T-helper 1 cell treated with Interleukin-12 subunit alpha and Interleukin-12 subunit beta and Interleukin-4 antibody, amounts not matched to agents 30 μg/mL and 1 μg/mL, for 36 hours (primary cell): ENCODE results near the gene RNF150.

Source experiments
- H3K27ac Mint-ChIP-seq: one replicate; pipeline ENCODE4 v1.8.0; 2021; ENCODE audit warnings: mild to moderate bottlenecking, mixed read lengths
- H3K27me3 Mint-ChIP-seq: one replicate; pipeline ENCODE4 v1.8.0; 2021; ENCODE audit warnings: low read depth, mixed read lengths
- H3K36me3 Mint-ChIP-seq: one replicate; pipeline ENCODE4 v1.8.0; 2021; ENCODE audit warnings: low read depth, mixed read lengths
- H3K4me1 Mint-ChIP-seq: one replicate; pipeline ENCODE4 v1.8.0; 2021; ENCODE audit warnings: low read depth, mixed read lengths
- H3K4me3 Mint-ChIP-seq: one replicate; pipeline ENCODE4 v1.8.0; 2021; ENCODE audit warnings: mild to moderate bottlenecking, moderate library complexity, mixed read lengths
- H3K9me3 Mint-ChIP-seq: one replicate; pipeline ENCODE4 v1.8.0; 2021; ENCODE audit warnings: mixed read lengths

The RNF150 gene

GRCh38 chr4:141119071-141119470 lies 14.2 kb downstream of the RNF150 start:
- Mint-ChIP-seq H3K27ac (no peak overlapping the region), H3K4me3 (no peak overlapping the region), H3K4me1 (no peaks in the 10 kb centered on the region), H3K36me3 (no peaks in the 10 kb centered on the region), H3K9me3 (peaks cover 11% of the 10 kb centered on the region), H3K27me3 (no peaks in the 10 kb centered on the region)

- no peak overlapping the region for H3K27ac Mint-ChIP-seq
- H3K36me3 Mint-ChIP-seq: no peaks in the 10 kb centered on the region
- H3K27me3 Mint-ChIP-seq: no peaks in the 10 kb centered on the region
- no peaks in the 10 kb centered on the region for H3K4me1 Mint-ChIP-seq
- peaks cover 16% of the 10 kb centered on the region for H3K9me3 Mint-ChIP-seq
- no peak overlapping the region for H3K4me3 Mint-ChIP-seq
These were observed 14.9 kb downstream of the RNF150 start for GRCh38 chr4:141118381-141118780.

GRCh38 chr4:141117935-141118334 lies 15.3 kb downstream of the RNF150 start:
- Mint-ChIP-seq H3K36me3 (no peaks in the 10 kb centered on the region), H3K27ac (no peak overlapping the region), H3K4me1 (no peaks in the 10 kb centered on the region), H3K9me3 (peaks cover 16% of the 10 kb centered on the region), H3K27me3 (no peaks in the 10 kb centered on the region), H3K4me3 (no peak overlapping the region)

- Mint-ChIP-seq H3K4me3 (no peak overlapping the region), H3K4me1 (no peaks in the 10 kb centered on the region), H3K36me3 (no peaks in the 10 kb centered on the region), H3K27me3 (no peaks in the 10 kb centered on the region), H3K27ac (no peak overlapping the region), H3K9me3 (peaks cover 14% of the 10 kb centered on the region)
These were observed 23.3 kb downstream of the RNF150 start for GRCh38 chr4:141109983-141110382.

- Mint-ChIP-seq H3K4me3 (no peak overlapping the region), H3K27me3 (no peaks in the 10 kb centered on the region), H3K4me1 (no peaks in the 10 kb centered on the region), H3K27ac (no peak overlapping the region), H3K9me3 (no peaks in the 10 kb centered on the region), H3K36me3 (no peaks in the 10 kb centered on the region)
These were observed 25.3 kb downstream of the RNF150 start for GRCh38 chr4:141107927-141108326.

DNA sequence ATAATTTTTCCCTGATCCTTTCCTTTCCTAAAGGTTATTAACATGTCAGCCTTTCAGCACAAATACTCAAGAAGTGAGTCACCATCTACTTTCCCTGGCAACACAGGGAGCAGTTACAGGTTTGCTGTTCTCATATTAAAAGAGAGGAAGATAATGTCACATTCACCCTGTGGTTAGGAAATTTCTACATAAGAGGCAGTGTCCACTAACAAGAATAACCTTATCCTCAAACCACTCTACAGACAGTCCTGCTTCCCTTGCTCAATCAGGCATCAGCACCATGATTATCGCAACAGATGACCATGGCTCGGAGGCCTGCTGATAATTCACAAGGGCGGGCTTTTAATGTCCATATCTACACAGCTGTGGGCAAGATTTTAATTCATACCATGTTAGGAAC lies 30.9 kb downstream of the RNF150 start:
- Mint-ChIP-seq H3K27me3 (no peaks in the 10 kb centered on the region), H3K36me3 (no peaks in the 10 kb centered on the region), H3K4me3 (no peak overlapping the region), H3K4me1 (no peaks in the 10 kb centered on the region), H3K27ac (no peak overlapping the region), H3K9me3 (no peaks in the 10 kb centered on the region)

DNA sequence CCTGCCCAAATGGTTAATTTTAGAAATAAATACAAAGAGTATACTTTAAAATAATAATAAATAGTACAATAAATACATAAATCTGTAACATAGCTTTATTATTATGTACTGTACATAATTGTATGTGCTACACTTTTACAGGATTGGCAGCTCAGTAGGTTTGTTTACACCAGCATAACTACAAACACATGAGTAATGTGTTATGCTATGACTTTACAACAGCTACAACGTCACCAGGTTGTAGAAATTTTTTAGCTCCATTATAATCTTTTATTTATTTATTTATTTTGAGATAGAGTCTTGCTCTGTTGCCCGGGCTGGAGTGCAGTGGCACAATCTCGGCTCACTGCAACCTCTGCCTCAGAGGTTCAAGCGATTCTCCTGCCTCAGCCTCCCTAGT lies 31.8 kb downstream of the RNF150 start:
- H3K9me3 Mint-ChIP-seq: no peaks in the 10 kb centered on the region
- no peaks in the 10 kb centered on the region for H3K27me3 Mint-ChIP-seq
- H3K4me1 Mint-ChIP-seq: no peaks in the 10 kb centered on the region
- no peak overlapping the region for H3K4me3 Mint-ChIP-seq
- no peaks in the 10 kb centered on the region for H3K36me3 Mint-ChIP-seq
- H3K27ac Mint-ChIP-seq: no peak overlapping the region

GRCh38 chr4:141099326-141099725 lies 33.9 kb downstream of the RNF150 start:
- H3K9me3 Mint-ChIP-seq: no peaks in the 10 kb centered on the region
- no peaks in the 10 kb centered on the region for H3K36me3 Mint-ChIP-seq
- no peaks in the 10 kb centered on the region for H3K4me1 Mint-ChIP-seq
- no peaks in the 10 kb centered on the region for H3K27me3 Mint-ChIP-seq
- H3K27ac Mint-ChIP-seq: no peak overlapping the region
- no peak overlapping the region for H3K4me3 Mint-ChIP-seq

GRCh38 chr4:141098163-141098562 lies 35.1 kb downstream of the RNF150 start:
- H3K36me3 Mint-ChIP-seq: no peaks in the 10 kb centered on the region
- no peak overlapping the region for H3K4me3 Mint-ChIP-seq
- H3K27ac Mint-ChIP-seq: no peak overlapping the region
- H3K9me3 Mint-ChIP-seq: peaks cover 5% of the 10 kb centered on the region
- H3K4me1 Mint-ChIP-seq: no peaks in the 10 kb centered on the region
- no peaks in the 10 kb centered on the region for H3K27me3 Mint-ChIP-seq

- Mint-ChIP-seq H3K27me3 (no peaks in the 10 kb centered on the region), H3K9me3 (peaks cover 5% of the 10 kb centered on the region), H3K27ac (no peak overlapping the region), H3K36me3 (no peaks in the 10 kb centered on the region), H3K4me1 (no peaks in the 10 kb centered on the region), H3K4me3 (no peak overlapping the region)
These were observed 42.8 kb downstream of the RNF150 start for GRCh38 chr4:141090473-141090872.

DNA sequence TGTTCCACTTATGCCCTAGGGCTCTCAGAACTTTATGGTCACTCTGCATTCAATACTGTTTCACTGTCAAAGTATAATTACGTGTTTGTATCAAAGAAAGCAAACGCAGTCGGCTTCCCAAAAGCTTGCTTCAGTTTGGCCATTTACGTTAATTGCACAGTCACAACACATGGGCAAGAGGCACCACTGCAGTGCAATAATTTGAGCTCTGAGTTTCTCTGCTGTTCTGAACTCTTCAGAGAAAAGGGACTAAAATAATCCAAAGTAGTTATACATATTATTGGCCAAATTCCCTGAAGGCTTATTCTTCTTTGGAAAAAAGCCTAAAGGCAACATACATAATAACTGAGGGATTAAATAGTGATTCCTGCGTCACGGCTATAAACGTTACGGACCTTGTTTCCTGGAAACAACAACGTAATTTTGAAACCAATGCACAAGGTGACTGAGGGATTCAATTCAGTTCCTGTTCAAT lies 51.3 kb downstream of the RNF150 start:
- Mint-ChIP-seq H3K27ac (no peak overlapping the region), H3K4me1 (no peaks in the 10 kb centered on the region), H3K36me3 (no peaks in the 10 kb centered on the region), H3K4me3 (no peak overlapping the region), H3K9me3 (no peaks in the 10 kb centered on the region), H3K27me3 (no peaks in the 10 kb centered on the region)

- Mint-ChIP-seq H3K4me3 (no peak overlapping the region), H3K27ac (no peak overlapping the region), H3K9me3 (no peaks in the 10 kb centered on the region), H3K27me3 (no peaks in the 10 kb centered on the region), H3K4me1 (no peaks in the 10 kb centered on the region), H3K36me3 (no peaks in the 10 kb centered on the region)
These were observed 52.6 kb downstream of the RNF150 start for GRCh38 chr4:141080668-141081067.

DNA sequence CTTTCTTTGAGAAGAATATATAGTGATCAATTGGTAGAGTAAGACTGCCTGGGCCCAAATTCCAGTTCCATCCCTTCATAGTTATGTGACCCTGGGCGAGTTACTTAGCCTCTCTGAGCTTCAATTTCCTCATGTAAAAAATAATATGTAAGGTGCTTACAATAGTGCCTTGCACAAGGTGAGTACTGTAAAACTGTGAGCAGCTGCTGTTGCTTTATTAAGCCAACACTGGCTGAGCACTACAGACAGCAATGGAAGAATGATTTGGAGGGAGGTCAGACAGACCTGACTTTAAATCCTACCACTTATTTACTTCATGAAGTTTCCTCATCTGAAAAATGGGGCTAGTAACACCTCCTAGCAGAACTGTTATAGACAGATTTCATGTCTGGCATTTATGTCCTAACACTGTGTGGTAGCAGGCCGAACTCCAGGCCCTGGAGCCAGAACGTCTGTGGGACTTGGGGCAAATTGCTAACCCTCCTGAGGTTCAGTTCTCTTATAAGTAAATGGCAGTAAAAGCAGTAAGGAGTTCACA lies 53.8 kb downstream of the RNF150 start:
- H3K27me3 Mint-ChIP-seq: no peaks in the 10 kb centered on the region
- no peaks in the 10 kb centered on the region for H3K4me1 Mint-ChIP-seq
- no peaks in the 10 kb centered on the region for H3K36me3 Mint-ChIP-seq
- H3K27ac Mint-ChIP-seq: no peak overlapping the region
- H3K4me3 Mint-ChIP-seq: no peak overlapping the region
- no peaks in the 10 kb centered on the region for H3K9me3 Mint-ChIP-seq

GRCh38 chr4:141078871-141079270 lies 54.4 kb downstream of the RNF150 start:
- Mint-ChIP-seq H3K4me3 (no peak overlapping the region), H3K27ac (no peak overlapping the region), H3K4me1 (no peaks in the 10 kb centered on the region), H3K36me3 (no peaks in the 10 kb centered on the region), H3K27me3 (no peaks in the 10 kb centered on the region), H3K9me3 (no peaks in the 10 kb centered on the region)

GRCh38 chr4:141077611-141078225 lies 55.6 kb downstream of the RNF150 start:
- no peak overlapping the region for H3K27ac Mint-ChIP-seq
- no peaks in the 10 kb centered on the region for H3K27me3 Mint-ChIP-seq
- H3K9me3 Mint-ChIP-seq: no peaks in the 10 kb centered on the region
- H3K4me1 Mint-ChIP-seq: no peaks in the 10 kb centered on the region
- H3K36me3 Mint-ChIP-seq: no peaks in the 10 kb centered on the region
- no peak overlapping the region for H3K4me3 Mint-ChIP-seq

GRCh38 chr4:141075553-141075952 lies 57.7 kb downstream of the RNF150 start:
- Mint-ChIP-seq H3K9me3 (no peaks in the 10 kb centered on the region), H3K4me3 (no peak overlapping the region), H3K4me1 (no peaks in the 10 kb centered on the region), H3K27ac (no peak overlapping the region), H3K27me3 (no peaks in the 10 kb centered on the region), H3K36me3 (no peaks in the 10 kb centered on the region)
